ENCODE results near the gene COX4I2.
"Not testable (repeated sequence)": the region's sequence is repeated elsewhere in the genome, so short reads cannot be mapped to it uniquely, and the experiment has no call there.

Gene COX4I2

GRCh38 chr20:31661625-31662371, 24.1 kb downstream of the COX4I2 start:
- peak; percentile 40 to 41 for DNase-seq

GRCh38 chr20:31662372-31662854, 24.7 kb downstream of the COX4I2 start:
- no peak for DNase-seq

GRCh38 chr20:31663524-31663837, 25.8 kb downstream of the COX4I2 start:
- no peak for DNase-seq

GRCh38 chr20:31663838-31664695, 26.4 kb downstream of the COX4I2 start:
- no peak for DNase-seq

DNA sequence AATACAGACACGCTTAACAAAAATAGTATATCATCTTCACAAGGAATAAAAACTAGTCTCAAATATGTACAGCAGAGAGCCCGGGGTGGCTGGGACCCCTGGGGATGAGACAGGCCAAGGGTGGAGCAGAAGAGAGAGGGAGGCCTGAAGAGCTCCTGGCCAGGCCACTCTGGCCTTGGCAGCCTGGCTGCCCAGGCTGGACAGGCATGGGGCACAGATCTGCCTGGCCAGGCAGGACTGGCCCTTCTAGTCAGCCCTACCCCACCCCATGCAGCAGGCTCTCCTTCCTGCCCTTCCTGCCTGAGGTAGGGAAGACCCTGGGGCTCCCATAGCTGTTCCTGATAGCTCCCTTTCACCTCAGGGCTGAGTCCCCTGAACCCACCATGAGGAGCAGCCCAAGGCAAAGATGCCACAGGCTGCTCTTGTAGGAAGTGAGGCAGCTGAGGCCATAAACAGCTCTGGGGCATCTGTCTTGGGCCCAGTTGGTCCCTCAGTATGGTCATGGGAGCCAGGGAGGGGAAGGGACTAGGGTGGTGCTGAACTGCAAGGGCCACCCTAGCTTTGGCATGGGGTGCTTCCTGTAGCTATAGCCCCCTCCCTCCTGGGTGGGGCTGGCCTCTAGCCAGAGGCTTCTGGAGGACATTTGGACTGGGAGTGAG, 27.1 kb downstream of the COX4I2 start:
- DNase-seq, result no peak

DNA sequence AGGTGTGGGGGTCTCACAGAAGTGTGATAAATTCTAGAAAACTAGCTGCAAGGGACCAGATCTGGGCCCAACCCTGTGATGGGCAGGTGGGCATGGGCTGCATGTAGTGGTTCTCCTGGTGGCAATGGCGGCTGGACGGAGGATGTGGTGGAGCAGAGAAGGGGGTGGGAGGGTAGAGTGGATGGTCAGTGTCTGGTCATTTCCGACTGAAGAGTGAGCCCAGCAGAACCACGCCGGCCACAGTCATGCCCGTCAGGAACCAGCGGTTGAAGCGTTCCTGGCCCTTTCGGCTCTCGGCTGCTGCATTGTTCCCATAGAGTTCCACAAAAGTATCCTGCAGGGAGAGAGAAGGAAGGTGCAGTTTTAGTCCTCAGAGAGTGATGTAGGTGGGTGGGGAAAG, 28.0 kb downstream of the COX4I2 start:
- no peak for DNase-seq

DNA sequence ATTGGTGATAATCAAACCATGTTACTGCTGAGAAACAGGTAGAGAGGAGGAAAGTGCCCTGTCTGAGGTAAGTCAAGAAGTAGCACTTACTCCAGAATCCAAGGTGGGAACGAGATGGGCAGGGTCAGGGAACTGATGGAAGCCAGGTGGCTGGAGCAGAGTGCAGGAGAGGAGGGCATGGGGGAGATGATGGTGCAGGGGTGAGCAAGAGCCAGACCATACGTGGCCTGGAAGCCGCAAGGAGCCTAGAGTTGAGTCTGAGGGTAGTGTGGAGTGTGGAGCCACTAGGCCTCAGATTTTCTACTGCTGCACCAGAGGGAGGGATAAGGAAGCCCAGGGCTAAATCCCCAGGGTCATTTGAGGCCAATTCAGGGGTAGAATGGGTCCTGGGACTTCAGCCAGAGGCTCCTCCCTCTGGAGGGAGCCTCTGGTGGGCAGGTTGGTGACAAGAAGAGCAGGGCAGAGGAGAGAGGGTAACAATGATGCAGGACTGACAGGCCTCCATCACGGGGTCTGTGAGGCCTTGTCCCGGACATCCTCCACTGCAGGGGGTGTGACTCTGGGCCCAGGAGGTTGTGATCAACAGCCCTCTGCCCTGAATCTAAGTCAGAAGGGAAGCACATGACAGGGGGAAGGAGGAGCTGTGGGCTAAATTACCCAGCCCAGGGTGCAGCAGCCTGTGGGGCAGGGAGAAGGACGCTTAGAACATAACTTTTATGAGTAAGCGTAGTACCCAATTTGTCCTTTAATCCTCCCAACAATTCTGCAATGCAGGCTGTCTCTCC, 28.7 kb downstream of the COX4I2 start:
- DNase-seq, result no peak

DNA sequence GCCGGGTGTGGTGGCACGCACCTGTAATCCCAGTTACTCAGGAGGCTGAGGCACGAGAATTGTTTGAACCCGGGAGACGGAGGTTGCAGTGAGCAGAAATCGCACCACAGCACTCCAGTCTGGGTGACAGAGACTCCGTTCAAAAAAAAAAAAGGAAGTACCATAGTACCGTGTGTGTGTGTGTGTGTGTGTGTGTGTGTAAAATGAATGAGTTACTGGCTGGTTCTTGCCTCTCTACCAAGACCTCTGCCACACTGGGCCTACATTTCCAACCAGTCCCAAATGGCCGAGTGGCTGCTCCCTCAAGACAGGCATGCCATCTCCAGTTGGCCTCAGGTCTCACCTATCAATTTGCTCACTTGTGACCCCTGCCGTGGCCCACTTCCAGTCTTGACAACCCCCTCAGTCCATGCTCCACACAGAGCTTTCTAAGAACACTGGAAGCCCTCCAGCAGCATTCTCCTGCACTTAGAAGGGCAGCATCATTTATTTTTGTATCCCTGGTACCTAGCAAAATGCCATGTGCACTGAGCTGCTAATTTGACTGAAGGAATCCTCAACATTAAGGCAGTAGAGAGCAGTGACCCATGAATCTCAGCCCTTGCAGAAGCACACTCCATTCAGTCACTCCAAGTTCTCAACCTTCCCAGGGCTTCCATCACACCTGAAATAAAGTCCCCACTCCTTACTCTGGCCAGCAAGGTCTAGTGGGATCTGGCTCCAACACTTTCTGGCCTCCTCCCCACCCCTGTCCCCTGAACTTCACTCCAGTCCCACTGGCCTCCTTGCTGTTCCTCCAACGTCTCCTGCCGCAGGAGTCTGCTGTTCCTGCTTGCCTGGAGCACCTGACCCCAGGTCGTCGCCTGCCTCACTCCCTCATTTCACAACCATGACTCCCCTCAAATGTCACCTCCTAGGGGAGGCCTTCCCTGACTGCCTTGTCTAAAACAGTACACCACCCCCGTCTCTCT, 29.9 kb downstream of the COX4I2 start:
- DNase-seq, result peak; percentile 10 to 37

DNA sequence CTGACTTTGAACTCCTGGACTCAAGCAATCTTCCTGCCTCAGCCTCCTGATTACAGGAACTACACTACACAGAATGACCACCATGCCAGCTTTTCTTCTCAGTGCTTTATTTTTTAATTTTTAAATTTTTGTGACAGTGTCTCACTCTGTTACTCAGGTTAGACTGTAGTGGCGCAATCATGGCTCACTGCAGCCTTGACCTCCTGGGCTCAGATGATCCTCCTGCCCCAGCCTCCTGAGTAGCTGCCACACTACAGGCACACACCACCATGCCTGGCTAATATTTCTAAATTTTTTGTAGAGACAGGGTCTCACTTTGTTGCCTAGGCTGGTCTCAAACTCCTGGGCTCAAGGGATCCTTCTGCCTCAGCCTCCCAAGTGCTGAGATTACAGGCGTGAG, 31.2 kb downstream of the COX4I2 start:
- not testable (repeated sequence) for DNase-seq

DNA sequence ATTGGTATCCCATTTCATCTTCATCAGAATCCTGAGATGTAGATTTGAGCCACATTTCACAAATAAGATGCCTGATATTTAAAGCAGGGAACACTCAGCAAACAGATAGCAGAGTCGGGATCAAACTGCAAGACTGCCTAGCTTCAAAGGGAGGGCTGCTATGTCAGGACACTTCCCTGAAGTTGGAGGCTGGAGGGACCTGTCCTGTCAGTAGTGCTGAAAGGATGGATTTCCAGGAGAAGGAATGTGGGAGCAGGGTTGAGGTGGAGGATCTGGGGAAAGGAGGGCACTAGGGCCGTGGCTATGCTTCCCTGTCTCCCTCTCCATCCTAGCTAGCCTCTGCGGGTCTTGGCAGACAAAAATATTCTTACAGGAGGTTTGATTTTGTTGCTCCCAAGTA, 32.2 kb downstream of the COX4I2 start:
- no peak for DNase-seq

- DNase-seq, result no peak
Measured at GRCh38 chr20:31670371-31671228, 32.9 kb downstream of the COX4I2 start.

DNA sequence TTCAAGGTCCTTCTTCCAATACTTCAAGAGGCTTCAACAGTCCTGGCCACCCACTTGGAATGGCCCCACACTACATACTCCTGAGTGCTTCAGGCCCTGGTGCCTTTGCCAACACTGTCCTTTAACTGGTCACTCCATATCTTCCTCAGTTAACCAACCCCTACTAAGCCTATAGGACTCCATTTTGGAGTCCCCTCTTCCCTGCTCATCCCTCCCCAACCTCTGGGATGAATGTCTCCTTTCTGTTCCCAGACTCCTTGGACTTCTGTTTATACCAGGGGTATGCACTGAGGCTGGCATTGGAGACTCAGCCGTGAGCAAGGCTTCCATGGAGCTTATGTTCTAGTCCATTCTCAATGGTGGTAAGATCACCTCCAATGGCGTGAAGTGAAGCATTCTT, 33.6 kb downstream of the COX4I2 start:
- DNase-seq, result no peak

DNA sequence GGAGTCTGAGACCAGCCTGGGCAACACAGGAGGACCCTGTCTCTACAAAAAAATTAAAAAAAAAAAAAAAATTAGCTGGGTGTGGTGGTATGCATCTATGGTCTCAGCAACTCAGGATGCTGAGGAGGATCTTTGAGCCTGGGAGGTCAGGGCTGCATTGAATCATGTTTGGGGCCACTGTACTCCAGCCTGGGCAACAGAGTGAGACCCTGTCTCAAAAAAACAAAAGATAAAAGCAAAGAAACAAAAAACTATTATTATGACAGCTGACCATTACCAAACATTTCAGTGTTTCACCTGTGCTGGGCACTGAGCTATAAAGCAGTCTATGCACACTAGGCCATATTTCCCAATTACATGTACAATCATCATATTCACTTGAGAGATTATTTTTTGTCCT, 35.7 kb downstream of the COX4I2 start:
- no peak for DNase-seq

- DNase-seq, result no peak
Measured at GRCh38 chr20:31673943-31674463, 36.3 kb downstream of the COX4I2 start.

- peak; percentile 95 for DNase-seq
Measured at GRCh38 chr20:31674895-31675827, 37.4 kb downstream of the COX4I2 start.

- DNase-seq, result peak; percentile 44 to 57
Measured at GRCh38 chr20:31675828-31676608, 38.3 kb downstream of the COX4I2 start.

DNA sequence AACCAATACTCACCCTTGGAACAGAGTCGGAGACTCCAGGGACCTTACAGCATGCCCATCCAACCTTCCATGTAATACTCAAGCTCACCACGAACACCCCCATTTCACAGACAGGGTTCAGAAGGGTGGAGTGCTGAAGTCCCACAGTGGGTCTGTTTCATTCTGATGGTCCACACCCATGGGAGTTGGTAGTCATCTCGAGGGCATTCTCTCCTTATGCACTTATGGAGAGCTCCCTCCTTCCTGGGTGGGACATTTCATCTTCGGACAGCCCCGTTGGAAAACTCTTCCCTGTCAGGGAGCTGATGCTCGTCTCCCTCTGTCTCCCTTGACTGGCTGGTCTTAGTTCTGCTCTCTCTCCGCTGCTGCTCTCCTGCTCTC, 38.9 kb downstream of the COX4I2 start:
- no peak for DNase-seq

DNA sequence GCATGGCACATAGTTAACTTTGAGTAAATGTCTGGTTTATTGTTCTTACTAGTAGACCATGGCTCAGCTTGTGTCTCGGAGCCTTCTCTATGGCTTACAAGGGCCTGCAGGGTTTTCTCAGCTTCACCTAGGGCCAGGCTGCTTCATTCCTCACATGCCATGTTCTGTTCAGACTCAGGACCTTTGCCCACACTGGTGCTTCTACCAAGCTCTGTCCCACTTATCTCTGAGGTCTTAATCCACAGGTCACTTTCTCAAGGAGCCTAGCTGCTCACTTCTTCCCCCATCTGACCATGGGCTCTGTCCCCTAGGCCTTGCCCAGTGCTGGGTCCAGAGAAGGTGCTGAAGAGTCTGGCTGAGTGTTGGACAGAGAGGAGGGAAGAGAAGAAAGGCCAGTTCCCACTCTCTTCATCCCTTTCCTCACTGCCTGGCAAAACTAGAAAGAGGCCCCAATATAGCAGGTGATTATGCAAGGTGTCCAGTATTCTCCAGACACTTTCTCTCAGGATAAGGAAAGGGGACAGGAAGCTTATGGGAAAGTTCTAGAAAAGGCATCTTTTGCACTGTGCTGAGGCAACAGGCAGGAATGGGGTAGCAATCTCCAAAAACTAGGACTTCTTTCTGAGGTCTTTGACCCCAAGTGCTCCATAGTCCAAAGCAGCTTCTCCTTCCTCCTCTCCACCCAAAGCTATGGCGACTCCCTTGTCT, 40.0 kb downstream of the COX4I2 start:
- no peak for DNase-seq

All from AML-193 (cell line).